HCT116 (cell line): ENCODE results near the gene LDLRAD4. TPM values are rescaled to one million over a fixed set of nuclear protein-coding genes. Genes with fewer than 3 reads are reported as not detected.

ENCODE experiments used
- ATAC-seq: fragments of 200-7000 bp; cut with Tn5 transposase; 2 replicates; pipeline ENCODE4 v1.9.1; 2020; ENCODE audit warnings: mild to moderate bottlenecking, moderate library complexity
- BruUV-seq: library from RNA; stranded (reverse); fragments of 400-500 nt; replicated peaks from 2 replicates; lab custom pipeline; 2021; lab: Mats Ljungman, UMichigan
- CTCF ChIA-PET: fragments of 300-600 bp; sonication (Branson Sonifier 250); formaldehyde crosslinking; loops from one replicate; lab custom pipeline; 2021; ENCODE audit warnings: antibody characterized with exemption; lab: Charles Lee
- POLR2A ChIA-PET: fragments of 300-600, 350-600 bp; sonication (Branson Sonifier 250); formaldehyde crosslinking; loops from one replicate; lab custom pipeline; 2021; ENCODE audit warnings: antibody characterized with exemption; lab: Charles Lee
- RAD21 ChIA-PET, 2 experiments: fragments of 300-600 bp; sonication (Branson Sonifier 250); formaldehyde crosslinking; loops; one replicate each; lab custom pipeline; 2023; ENCODE audit warnings: low total read pairs in 2 of 2; ENCODE audit not compliant: uncharacterized antibody in 2 of 2, unreplicated experiment in 2 of 2, low non-redundant PET in 1 of 2; lab: Charles Lee
- DNase-seq: peaks from one replicate; pipeline ENCODE4 v3.0.0-alpha.2; 2010; ENCODE audit warnings: low read depth, low spot score
- H2AFZ ChIP-seq: fragments of 200-600 bp; shearing (Covaris generic), sonication (generic); 2 replicates; pipeline ENCODE4 v1.6.1; 2017; ENCODE audit warnings: low read depth, mixed run types, mixed read lengths, antibody characterized with exemption, low read length; ENCODE audit not compliant: poor library complexity, severe bottlenecking
- H3K27ac ChIP-seq: 2 replicates; pipeline ENCODE4 v1.5.1; 2012; ENCODE audit warnings: low read depth, low read length
- H3K27me3 ChIP-seq: fragments of 200-600 bp; sonication (generic); 2 replicates; pipeline ENCODE4 v1.6.1; 2016; ENCODE audit warnings: mixed run types, low read length, mixed read lengths; ENCODE audit not compliant: insufficient read depth
- H3K36me3 ChIP-seq, 2 experiments: fragments of 200-500 bp in 1 of 2; fragments of 200-600 bp in 1 of 2; sonication (Bioruptor generic) in 1 of 2; sonication (generic) in 1 of 2; 2 replicates each; pipeline versions ENCODE4 v1.5.1 to v1.6.1; 2014 to 2016; ENCODE audit warnings: low read length in 2 of 2, inconsistent platforms in 1 of 2, mixed read lengths in 1 of 2, mixed run types in 1 of 2; ENCODE audit not compliant: insufficient read depth in 2 of 2, control insufficient read depth in 1 of 2
- H3K4me1 ChIP-seq, 2 experiments: fragments of 200-600 bp in 1 of 2; sonication (generic) in 1 of 2; 2 replicates each; pipeline versions ENCODE4 v1.5.1 to v1.6.1; 2012 to 2017; ENCODE audit warnings: low read length in 2 of 2, inconsistent platforms in 1 of 2, mild to moderate bottlenecking in 1 of 2, mixed read lengths in 1 of 2, mixed run types in 1 of 2, moderate library complexity in 1 of 2; ENCODE audit not compliant: insufficient read depth in 2 of 2, control insufficient read depth in 1 of 2
- H3K4me2 ChIP-seq: fragments of 200-600 bp; sonication (generic); 2 replicates; pipeline ENCODE4 v1.6.1; 2017; ENCODE audit warnings: mixed run types, low read length, mixed read lengths
- H3K4me3 ChIP-seq, 2 experiments: fragments of 200-600 bp in 1 of 2; sonication (generic) in 1 of 2; replicated peaks in 1 of 2; 2 replicates each; pipeline ENCODE4 v1.5.1; 2011 to 2016; ENCODE audit warnings: low read length in 2 of 2, control low read depth in 1 of 2, low read depth in 1 of 2, mild to moderate bottlenecking in 1 of 2, mixed read lengths in 1 of 2, mixed run types in 1 of 2
- H3K79me2 ChIP-seq: fragments of 200-600 bp; sonication (generic); 2 replicates; pipeline ENCODE4 v1.6.1; 2017; ENCODE audit warnings: mild to moderate bottlenecking, mixed run types, low read length, moderate library complexity, mixed read lengths; ENCODE audit not compliant: insufficient read depth
- H3K9ac ChIP-seq: fragments of 200-600 bp; sonication (generic); 2 replicates; pipeline ENCODE4 v1.6.1; 2016; ENCODE audit warnings: low read length, mixed read lengths
- H3K9me2 ChIP-seq: fragments of 200-600 bp; sonication (generic), shearing (Covaris generic); 2 replicates; pipeline ENCODE4 v1.6.1; 2017; ENCODE audit warnings: mixed run types, mild to moderate bottlenecking, moderate library complexity; ENCODE audit not compliant: insufficient read depth
- H3K9me3 ChIP-seq, 2 experiments: fragments of 200-500 bp in 1 of 2; fragments of 200-600 bp in 1 of 2; sonication (Bioruptor generic) in 1 of 2; sonication (generic) in 1 of 2; 2 replicates each; pipeline ENCODE4 v1.6.1; 2014 to 2017; ENCODE audit warnings: low read length in 2 of 2, mixed read lengths in 2 of 2, inconsistent platforms in 1 of 2, low read depth in 1 of 2, mild to moderate bottlenecking in 1 of 2, mixed run types in 1 of 2, moderate library complexity in 1 of 2; ENCODE audit not compliant: control insufficient read depth in 1 of 2, insufficient read depth in 1 of 2
- H4K20me1 ChIP-seq: fragments of 200-600 bp; sonication (generic), shearing (Covaris generic); 2 replicates; pipeline ENCODE4 v1.6.1; 2017; ENCODE audit warnings: mixed run types, mild to moderate bottlenecking, moderate library complexity; ENCODE audit not compliant: insufficient read depth
- ATF3 ChIP-seq: IDR thresholded peaks from 2 replicates; pipeline ENCODE4 v1.6.1; 2012
- CTCF ChIP-seq, 3 experiments: fragments of 200-600 bp in 1 of 3; sonication (generic) in 1 of 3; IDR thresholded peaks in 2 of 3; conservative IDR thresholded peaks in 1 of 3; 2 replicates each; pipeline ENCODE4 v1.5.1; 2012 to 2017; ENCODE audit warnings: low read depth in 2 of 3, low read length in 2 of 3, antibody characterized with exemption in 1 of 3, borderline replicate concordance in 1 of 3, control low read depth in 1 of 3, mild to moderate bottlenecking in 1 of 3, mixed read lengths in 1 of 3, mixed run types in 1 of 3, moderate library complexity in 1 of 3; ENCODE audit not compliant: insufficient read depth in 1 of 3
- ELF1 ChIP-seq: IDR thresholded peaks from 2 replicates; pipeline ENCODE4 v1.6.1; 2012; ENCODE audit warnings: low read depth, borderline replicate concordance
- EZH2 ChIP-seq: fragments of 200-600 bp; sonication (generic); IDR thresholded peaks from 2 replicates; pipeline ENCODE4 v1.6.1; 2017; ENCODE audit warnings: antibody characterized with exemption, mixed run types
- EZH2phosphoT487 ChIP-seq: fragments of 200-600 bp; IDR thresholded peaks from 2 replicates; pipeline ENCODE4 v1.6.1; 2018; ENCODE audit warnings: antibody characterized with exemption, borderline replicate concordance
- FOSL1 ChIP-seq: IDR thresholded peaks from 2 replicates; pipeline ENCODE4 v1.6.1; 2012; ENCODE audit warnings: low read depth
- JUND ChIP-seq: IDR thresholded peaks from 2 replicates; pipeline ENCODE4 v1.6.1; 2012
- MAX ChIP-seq: IDR thresholded peaks from 2 replicates; pipeline ENCODE4 v1.6.1; 2012
- POLR2A ChIP-seq: IDR thresholded peaks from 2 replicates; pipeline ENCODE4 v1.7.0; 2011; ENCODE audit warnings: borderline replicate concordance; ENCODE audit not compliant: insufficient read depth, insufficient read length; ENCODE audit errors: extremely low read depth
- RAD21 ChIP-seq: IDR thresholded peaks from 2 replicates; pipeline ENCODE4 v1.6.1; 2012; ENCODE audit warnings: low read depth, mild to moderate bottlenecking
- REST ChIP-seq: IDR thresholded peaks from 2 replicates; pipeline ENCODE4 v1.6.1; 2012; ENCODE audit warnings: low read depth
- SP1 ChIP-seq: IDR thresholded peaks from 2 replicates; pipeline ENCODE4 v1.6.1; 2012; ENCODE audit warnings: low read depth
- TCF7L2 ChIP-seq: IDR thresholded peaks from 2 replicates; pipeline ENCODE4 v1.7.0; 2011; ENCODE audit warnings: borderline replicate concordance, inconsistent platforms; ENCODE audit not compliant: insufficient read depth, insufficient read length; ENCODE audit errors: extremely low read depth
- YY1 ChIP-seq: IDR thresholded peaks from 2 replicates; pipeline ENCODE4 v1.6.1; 2011; ENCODE audit warnings: low read length, low read depth, moderate library complexity, mild to moderate bottlenecking; ENCODE audit not compliant: insufficient replicate concordance; ENCODE audit errors: extremely low read depth
- ZNF274 ChIP-seq: fragments of 200-500 bp; sonication (Bioruptor generic); IDR thresholded peaks from 2 replicates; pipeline ENCODE4 v1.6.1; 2014; ENCODE audit warnings: mild to moderate bottlenecking, low read depth, low read length, inconsistent platforms
- intact Hi-C: fragments of 100-400 bp; cut with micrococcal nuclease; formaldehyde crosslinking; loops from 2 replicates; pipeline ENCODE4 v1.10.0; 2022
- total RNA-seq: library from RNA; stranded (reverse); gene quantifications from one replicate; pipeline ENCODE4 v1.2.1, GENCODE V29; 2021; ENCODE audit not compliant: unreplicated experiment

LDLRAD4 gene
- total RNA-seq, 1 experiment from 2014 or later = 1.2 TPM

- BruUV-seq = no TSS peak
- H3K4me2 ChIP-seq = no peak overlapping the region
- H3K79me2 ChIP-seq = no peaks in the 10 kb centered on the region
- H3K4me3 ChIP-seq = no peak overlapping the region
- CTCF ChIA-PET = no interaction called here
- H4K20me1 ChIP-seq = no peaks in the 10 kb centered on the region
- H3K27me3 ChIP-seq = peaks cover 12% of the 10 kb centered on the region; the same call in 1 of the 2 replicates
- H3K27ac ChIP-seq = no peak overlapping the region
- no peak for DNase-seq
- no peak for ATAC-seq
- POLR2A ChIA-PET = no interaction called here
- H3K9ac ChIP-seq = no peak overlapping the region
- H3K9me2 ChIP-seq = no peaks in the 10 kb centered on the region
- H3K9me3 ChIP-seq = no peaks in the 10 kb centered on the region
- intact Hi-C loops = no loop called here
- H3K36me3 ChIP-seq = no peaks in the 10 kb centered on the region
- RAD21 ChIA-PET = no interaction called here
- H2AFZ ChIP-seq = no peak overlapping the region
- TF ChIP-seq YY1 = no peak
- TF ChIP-seq ZNF274 = no peak
- TF ChIP-seq FOSL1 = no peak
- TF ChIP-seq, all 23 proteins: peak for 0
- H3K4me1 ChIP-seq = no peaks in the 10 kb centered on the region
Observed at GRCh38 chr18:13510594-13510993, 292.0 kb downstream of the LDLRAD4 start.

GRCh38 chr18:13511961-13512577, 293.5 kb downstream of the LDLRAD4 start:
- Histone ChIP-seq H3K4me2 (no peak overlapping the region), H3K9me2 (no peaks in the 10 kb centered on the region), H3K27ac (no peak overlapping the region), H3K4me1 (no peaks in the 10 kb centered on the region), H2AFZ (no peak overlapping the region), H3K9ac (no peak overlapping the region), H4K20me1 (no peaks in the 10 kb centered on the region), H3K4me3 (no peak overlapping the region), H3K9me3 (no peaks in the 10 kb centered on the region), H3K27me3 (peaks cover 12% of the 10 kb centered on the region; the same call in 1 of the 2 replicates), H3K36me3 (no peaks in the 10 kb centered on the region), H3K79me2 (no peaks in the 10 kb centered on the region)
- CTCF ChIA-PET = no interaction called here
- POLR2A ChIA-PET = no interaction called here
- no peak for DNase-seq
- no peak for ATAC-seq
- intact Hi-C loops = no loop called here
- BruUV-seq = no TSS peak
- RAD21 ChIA-PET = no interaction called here
- no peak for TF ChIP-seq ZNF274
- no peak for TF ChIP-seq EZH2
- TF ChIP-seq MAX = no peak
- TF ChIP-seq JUND = no peak
- TF ChIP-seq REST = no peak
- TF ChIP-seq YY1 = no peak
- no peak for TF ChIP-seq POLR2A
- TF ChIP-seq ATF3 = no peak
- TF ChIP-seq SP1 = no peak
- no peak for TF ChIP-seq TCF7L2
- no peak for TF ChIP-seq RAD21
- TF ChIP-seq ELF1 = no peak
- no peak for TF ChIP-seq EZH2phosphoT487
- no peak for TF ChIP-seq CTCF (IDR thresholded peaks at IDR 0.05 in 2 of 3, conservative IDR thresholded peaks at IDR 0.05 in 1 of 3; ENCODE audit: borderline replicate concordance in 1 of 3, insufficient read depth in 1 of 3, low read depth in 2 of 3, low read length in 2 of 3)
